HG03108 (cell line): ENCODE data around the gene KCNH2.
"Not testable (repeated sequence)": the region's sequence is repeated elsewhere in the genome, so short reads cannot be mapped to it uniquely, and the experiment has no call there.

Source experiments
- ATAC-seq: cut with Tn5 transposase; IDR thresholded peaks from one replicate; pipeline ENCODE4 v1.9.1; 2021; ENCODE audit warnings: moderate library complexity; ENCODE audit not compliant: unreplicated experiment

The KCNH2 gene

GRCh38 chr7:150978126-150978789, at the start of gene KCNH2:
KCNH2 (minus strand) TSS chr7:150978321; CDS start chr7:150977913, 408 bp downstream.
- ATAC-seq = no peak

GRCh38 chr7:151027728-151028130, 49.6 kb upstream of the KCNH2 start:
- ATAC-seq = not testable (repeated sequence)

- ATAC-seq = not testable (repeated sequence)
These were observed 48.9 kb upstream of the KCNH2 start for GRCh38 chr7:151026771-151027727.

GRCh38 chr7:151025924-151026671, 48.0 kb upstream of the KCNH2 start:
- ATAC-seq = no peak

- ATAC-seq = no peak
These were observed 46.4 kb upstream of the KCNH2 start, which contains the start of gene ATG9B for GRCh38 chr7:151024435-151025056. ATG9B (minus strand) TSS chr7:151024494; CDS start chr7:151024423, 71 bp downstream.

GRCh38 chr7:151023232-151023631, 45.1 kb upstream of the KCNH2 start:
- no peak for ATAC-seq

GRCh38 chr7:151020231-151020630, 42.1 kb upstream of the KCNH2 start:
- ATAC-seq = no peak

- ATAC-seq = no peak
These were observed 41.0 kb upstream of the KCNH2 start for GRCh38 chr7:151019130-151019447.

- no peak for ATAC-seq
These were observed 40.5 kb upstream of the KCNH2 start for GRCh38 chr7:151018421-151019129.

- peak; percentile 51 for ATAC-seq
These were observed 39.9 kb upstream of the KCNH2 start for GRCh38 chr7:151017953-151018420.

- ATAC-seq = no peak
These were observed 39.3 kb upstream of the KCNH2 start for GRCh38 chr7:151017370-151017952.

- ATAC-seq = no peak
These were observed 38.8 kb upstream of the KCNH2 start for GRCh38 chr7:151016942-151017341.

- ATAC-seq = no peak
These were observed 38.4 kb upstream of the KCNH2 start for GRCh38 chr7:151016505-151016904.

GRCh38 chr7:151015967-151016366, 37.8 kb upstream of the KCNH2 start:
- ATAC-seq = no peak

GRCh38 chr7:151014950-151015349, 36.8 kb upstream of the KCNH2 start:
- ATAC-seq = no peak

- ATAC-seq = no peak
These were observed 35.8 kb upstream of the KCNH2 start for GRCh38 chr7:151013733-151014497.

- no peak for ATAC-seq
These were observed 35.2 kb upstream of the KCNH2 start for GRCh38 chr7:151013356-151013732.

GRCh38 chr7:151012911-151013347, 34.8 kb upstream of the KCNH2 start:
- no peak for ATAC-seq
